A549 treated with AZD2906 at 1 μM for 4 hours (cell line): Measurements from ENCODE around the gene PRSS50. TPM values are rescaled to one million over a fixed set of nuclear protein-coding genes. Genes with fewer than 3 reads are reported as not detected.

Experiments used
- total RNA-seq: library from RNA; stranded (reverse); fragments of 200-300 nt; extraction: Qiagen RNA extraction; gene quantifications from 5 replicates; pipeline ENCODE4 v1.2.3, GENCODE V29; 2022

PRSS50 gene
- not detected in 5 replicates for total RNA-seq

GRCh38 chr3:46717447-46718231 lies at the start of gene PRSS50:
Gene PRSS50, minus strand, starts transcription at chr3:46717869. Its CDS starts 45 bp downstream, at chr3:46717824.

DNA sequence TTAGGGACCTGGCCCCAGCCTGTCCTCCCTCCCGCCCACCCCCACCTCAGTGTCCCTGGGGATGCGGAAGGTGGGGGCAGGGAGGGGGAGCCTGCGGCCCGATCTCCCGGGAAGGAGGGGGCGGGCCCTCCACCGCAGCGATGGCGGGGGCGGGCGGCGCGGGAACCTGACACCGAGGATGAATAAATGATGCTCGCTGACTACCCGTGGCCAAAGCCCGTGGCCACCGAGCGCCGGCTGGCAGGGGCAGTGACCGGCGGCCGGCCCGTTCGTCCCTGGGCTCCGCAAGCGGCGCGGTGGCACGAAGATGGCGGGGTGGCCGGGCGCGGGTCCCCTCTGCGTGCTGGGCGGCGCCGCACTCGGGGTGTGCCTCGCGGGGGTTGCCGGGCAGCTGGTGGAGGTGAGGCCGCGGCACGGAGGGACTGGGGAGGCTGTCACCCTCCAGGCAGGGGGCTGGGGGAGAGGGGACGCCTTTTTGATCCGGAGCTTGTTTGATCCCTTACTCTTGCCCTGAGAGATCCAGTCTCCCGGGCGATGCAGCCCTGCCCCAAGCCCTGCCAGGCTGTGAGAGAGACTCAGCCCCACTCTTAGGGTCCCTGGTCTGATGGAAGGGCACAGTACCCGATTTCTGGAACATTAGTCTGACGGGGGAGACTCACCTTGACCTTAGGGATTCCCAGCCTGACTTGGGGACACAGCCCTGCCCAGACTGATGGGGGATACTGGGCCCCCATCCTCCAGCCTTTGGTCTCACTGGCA lies 16.3 kb downstream of the PRSS50 start, which contains the start of gene TMIE:
TSS of gene TMIE (plus strand) at position 212 of the 759 bp plus-strand sequence. CDS start at position 308, 96 bp downstream.

DNA sequence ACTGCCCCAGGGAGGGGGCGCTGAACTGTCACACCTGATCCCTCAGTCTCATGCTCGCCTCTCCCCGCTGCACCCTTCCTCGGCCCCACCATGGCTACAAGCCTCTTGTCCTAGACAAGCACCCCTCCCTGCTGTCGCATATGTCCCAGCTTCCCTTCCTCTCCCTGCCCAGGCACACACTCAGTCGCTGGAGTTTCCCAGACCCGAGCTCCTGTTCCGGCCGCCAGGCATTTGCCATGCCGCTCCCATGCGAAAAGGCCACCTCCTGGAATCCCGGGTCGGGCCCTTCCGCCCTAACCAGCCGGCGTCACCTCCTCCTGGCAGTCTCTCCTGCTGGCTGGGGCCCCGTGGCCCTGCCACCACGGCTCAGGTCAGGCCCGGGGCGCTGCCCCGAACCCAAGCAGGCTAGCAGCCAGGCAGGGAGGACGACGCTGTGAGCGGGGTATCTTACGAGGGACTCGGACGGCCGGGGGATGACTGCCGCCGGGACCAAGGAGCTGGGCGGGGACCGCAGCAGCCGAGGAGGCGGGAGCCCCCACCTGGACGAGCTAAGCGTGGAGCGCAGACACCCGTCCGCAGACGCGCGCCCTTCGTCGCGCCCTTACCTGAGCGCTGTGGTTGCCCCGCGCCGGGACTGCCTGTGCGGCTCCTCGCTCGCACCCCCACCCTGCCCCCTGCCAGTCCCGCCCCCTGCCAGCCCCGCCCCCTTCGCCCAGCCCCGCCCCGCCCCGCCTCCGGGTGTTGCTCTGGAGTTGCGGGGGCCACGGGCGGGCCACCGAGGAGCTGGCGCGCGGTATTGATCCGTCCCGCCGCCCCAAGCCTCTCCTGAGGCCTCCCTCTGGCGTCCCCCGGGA lies 24.4 kb downstream of the PRSS50 start, which contains the start of gene ALS2CL:
TSS of gene ALS2CL (minus strand) at position 642 of the 854 bp plus-strand sequence. CDS start 4,239 bp downstream, outside the sequence.

Other genes starting within 250 kb of the PRSS50 start
- gene RTP3, start 219.9 kb downstream of the PRSS50 start, total RNA-seq: not detected in 5 replicates
- gene LRRC2, start 151.6 kb downstream of the PRSS50 start, total RNA-seq: not detected in 5 replicates
- gene FAM240A, start 105.3 kb downstream of the PRSS50 start, total RNA-seq: not detected in 5 replicates
- 5.1 to 8.7 TPM (median 7.0 TPM) in 5 replicates for gene ALS2CL, start 24.2 kb downstream of the PRSS50 start, total RNA-seq
- gene TMIE, start 16.5 kb downstream of the PRSS50 start, total RNA-seq: 0.07 to 0.17 TPM (median 0.12 TPM) in 5 replicates
- gene MYL3, start 145.6 kb upstream of the PRSS50 start, total RNA-seq: 0.07 to 0.12 TPM (median 0.10 TPM) in 3 of 5 replicates, not detected in the others
- 0.72 to 2.3 TPM (median 1.4 TPM) in 5 replicates for gene PTH1R, start 159.9 kb upstream of the PRSS50 start, total RNA-seq